ENCODE data around the gene PTPRF. TPM values are rescaled to one million over a fixed set of nuclear protein-coding genes. Genes with fewer than 3 reads are reported as not detected.
"Not testable (repeated sequence)": the region's sequence is repeated elsewhere in the genome, so short reads cannot be mapped to it uniquely, and the experiment has no call there.

The PTPRF gene
- total and polyA plus RNA-seq, 4 donors: 41.2 to 241 (median 85.6) TPM

DNA sequence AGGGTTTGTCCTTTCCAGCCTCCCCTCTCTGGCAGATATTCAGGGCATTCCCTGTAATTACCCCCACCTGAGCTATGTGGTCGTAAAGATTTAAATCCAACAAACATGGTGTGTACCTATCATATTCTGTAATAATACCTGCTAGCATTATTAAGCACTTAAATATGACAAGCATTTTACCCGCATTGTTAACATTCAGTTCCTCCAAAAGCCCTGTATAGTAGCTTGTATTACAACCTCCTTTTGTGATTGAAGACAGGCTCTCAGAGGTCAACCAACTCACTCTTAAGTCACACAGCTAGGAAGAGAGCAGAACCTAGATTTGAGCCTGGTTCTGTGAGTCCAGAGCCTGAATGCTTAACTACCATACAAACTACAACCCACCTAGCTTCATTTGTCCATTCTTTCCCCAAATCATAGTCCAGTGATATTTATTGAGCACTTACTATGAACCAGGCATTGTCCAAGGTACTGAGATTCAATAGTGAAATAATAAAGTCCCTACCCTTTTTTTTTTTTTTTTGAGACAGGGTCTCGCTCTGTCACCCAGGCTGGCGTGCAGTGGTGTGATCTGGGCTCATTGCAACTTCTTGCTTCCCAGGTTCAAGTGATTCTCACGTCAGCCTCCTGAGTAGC is 105.4 kb downstream of the PTPRF start:
- no peak overlapping the region for H3K9ac ChIP-seq (ENCODE audit: low read depth in 1 of 2, low read length in 2 of 2)
- H3K27ac ChIP-seq (ENCODE audit: low read depth in 1 of 2, low read length in 2 of 2): no peak overlapping the region
- WGBS: 85% methylated on average over 5 of the region's 5 CpGs
- no peaks in the 10 kb centered on the region for H3K27me3 ChIP-seq (ENCODE audit: control insufficient read depth in 4 of 4, insufficient read depth in 4 of 4, low read length in 3 of 4)
- TF ChIP-seq, protein P1, sequence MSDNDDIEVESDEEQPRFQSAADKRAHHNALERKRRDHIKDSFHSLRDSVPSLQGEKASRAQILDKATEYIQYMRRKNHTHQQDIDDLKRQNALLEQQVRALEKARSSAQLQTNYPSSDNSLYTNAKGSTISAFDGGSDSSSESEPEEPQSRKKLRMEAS (IDR thresholded peaks at IDR 0.05): no peak
- TF ChIP-seq, protein P2, sequence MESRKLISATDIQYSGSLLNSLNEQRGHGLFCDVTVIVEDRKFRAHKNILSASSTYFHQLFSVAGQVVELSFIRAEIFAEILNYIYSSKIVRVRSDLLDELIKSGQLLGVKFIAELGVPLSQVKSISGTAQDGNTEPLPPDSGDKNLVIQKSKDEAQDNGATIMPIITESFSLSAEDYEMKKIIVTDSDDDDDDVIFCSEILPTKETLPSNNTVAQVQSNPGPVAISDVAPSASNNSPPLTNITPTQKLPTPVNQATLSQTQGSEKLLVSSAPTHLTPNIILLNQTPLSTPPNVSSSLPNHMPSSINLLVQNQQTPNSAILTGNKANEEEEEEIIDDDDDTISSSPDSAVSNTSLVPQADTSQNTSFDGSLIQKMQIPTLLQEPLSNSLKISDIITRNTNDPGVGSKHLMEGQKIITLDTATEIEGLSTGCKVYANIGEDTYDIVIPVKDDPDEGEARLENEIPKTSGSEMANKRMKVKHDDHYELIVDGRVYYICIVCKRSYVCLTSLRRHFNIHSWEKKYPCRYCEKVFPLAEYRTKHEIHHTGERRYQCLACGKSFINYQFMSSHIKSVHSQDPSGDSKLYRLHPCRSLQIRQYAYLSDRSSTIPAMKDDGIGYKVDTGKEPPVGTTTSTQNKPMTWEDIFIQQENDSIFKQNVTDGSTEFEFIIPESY (IDR thresholded peaks at IDR 0.05): no peak
- TF ChIP-seq YY1 (IDR thresholded peaks at IDR 0.05) (no peak), HNF4G (IDR thresholded peaks at IDR 0.05) (no peak), HNF4A (conservative IDR thresholded peaks at IDR 0.05) (no peak), JUND (IDR thresholded peaks at IDR 0.05) (no peak), EGR1 (IDR thresholded peaks at IDR 0.05; ENCODE audit: low read depth in 2 of 2) (no peak)
- TF ChIP-seq, protein P3, sequence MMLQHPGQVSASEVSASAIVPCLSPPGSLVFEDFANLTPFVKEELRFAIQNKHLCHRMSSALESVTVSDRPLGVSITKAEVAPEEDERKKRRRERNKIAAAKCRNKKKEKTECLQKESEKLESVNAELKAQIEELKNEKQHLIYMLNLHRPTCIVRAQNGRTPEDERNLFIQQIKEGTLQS (IDR thresholded peaks at IDR 0.05): no peak
- peaks cover 0 to 4% (median 0%) of the 10 kb centered on the region in 4 donors for H3K4me1 ChIP-seq (ENCODE audit: control insufficient read depth in 4 of 4, insufficient read depth in 4 of 4, low read length in 3 of 4)
- H3K9me3 ChIP-seq (ENCODE audit: control insufficient read depth in 4 of 4, low read length in 3 of 4): no peaks in the 10 kb centered on the region
- DNase-seq (ENCODE audit: low spot score): no peak
- H3K4me3 ChIP-seq (ENCODE audit: low read depth in 1 of 3, low read length in 3 of 3): no peak overlapping the region
- H3K36me3 ChIP-seq (ENCODE audit: control insufficient read depth in 4 of 4, insufficient read depth in 3 of 4, low read depth in 1 of 4, low read length in 3 of 4): no peaks in the 10 kb centered on the region

DNA sequence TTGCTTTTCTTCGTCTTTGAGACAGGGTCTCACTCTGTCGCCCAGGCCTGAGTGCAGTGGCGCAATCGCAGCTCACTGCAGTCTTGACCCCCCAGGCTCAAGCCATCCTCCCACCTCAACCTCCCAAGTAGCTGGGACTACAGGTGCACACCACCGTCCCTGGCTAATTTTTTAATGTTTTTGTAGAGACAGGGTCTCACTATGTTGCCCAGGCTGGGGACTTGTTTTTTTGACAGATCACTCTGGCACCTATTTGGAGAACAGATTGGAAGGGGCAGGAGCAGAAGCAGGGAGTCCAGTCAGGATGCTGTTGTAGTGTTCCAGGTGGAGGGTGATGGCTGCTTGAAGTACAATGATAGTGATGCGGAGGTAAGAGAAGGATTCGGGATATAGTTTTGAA is 106.6 kb downstream of the PTPRF start:
- Histone ChIP-seq H3K9me3 (ENCODE audit: control insufficient read depth in 4 of 4, low read length in 3 of 4) (no peaks in the 10 kb centered on the region), H3K36me3 (ENCODE audit: control insufficient read depth in 4 of 4, insufficient read depth in 3 of 4, low read depth in 1 of 4, low read length in 3 of 4) (no peaks in the 10 kb centered on the region), H3K4me3 (ENCODE audit: low read depth in 1 of 3, low read length in 3 of 3) (no peak overlapping the region), H3K9ac (ENCODE audit: low read depth in 1 of 2, low read length in 2 of 2) (no peak overlapping the region), H3K27me3 (ENCODE audit: control insufficient read depth in 4 of 4, insufficient read depth in 4 of 4, low read length in 3 of 4) (no peaks in the 10 kb centered on the region), H3K27ac (ENCODE audit: low read depth in 1 of 2, low read length in 2 of 2) (no peak overlapping the region), H3K4me1 (ENCODE audit: control insufficient read depth in 4 of 4, insufficient read depth in 4 of 4, low read length in 3 of 4) (peaks cover 0 to under 1% (median 0%) of the 10 kb centered on the region in 4 donors)
- no peak for DNase-seq (ENCODE audit: low spot score)
- TF ChIP-seq GABPA (IDR thresholded peaks at IDR 0.05 in 1 of 2, conservative IDR thresholded peaks at IDR 0.05 in 1 of 2) (no peak), SP1 (IDR thresholded peaks at IDR 0.05) (no peak), YY1 (IDR thresholded peaks at IDR 0.05) (no peak), EGR1 (IDR thresholded peaks at IDR 0.05; ENCODE audit: low read depth in 2 of 2) (no peak)
- TF ChIP-seq, protein P1 (IDR thresholded peaks at IDR 0.05): no peak
- TF ChIP-seq, protein P4, sequence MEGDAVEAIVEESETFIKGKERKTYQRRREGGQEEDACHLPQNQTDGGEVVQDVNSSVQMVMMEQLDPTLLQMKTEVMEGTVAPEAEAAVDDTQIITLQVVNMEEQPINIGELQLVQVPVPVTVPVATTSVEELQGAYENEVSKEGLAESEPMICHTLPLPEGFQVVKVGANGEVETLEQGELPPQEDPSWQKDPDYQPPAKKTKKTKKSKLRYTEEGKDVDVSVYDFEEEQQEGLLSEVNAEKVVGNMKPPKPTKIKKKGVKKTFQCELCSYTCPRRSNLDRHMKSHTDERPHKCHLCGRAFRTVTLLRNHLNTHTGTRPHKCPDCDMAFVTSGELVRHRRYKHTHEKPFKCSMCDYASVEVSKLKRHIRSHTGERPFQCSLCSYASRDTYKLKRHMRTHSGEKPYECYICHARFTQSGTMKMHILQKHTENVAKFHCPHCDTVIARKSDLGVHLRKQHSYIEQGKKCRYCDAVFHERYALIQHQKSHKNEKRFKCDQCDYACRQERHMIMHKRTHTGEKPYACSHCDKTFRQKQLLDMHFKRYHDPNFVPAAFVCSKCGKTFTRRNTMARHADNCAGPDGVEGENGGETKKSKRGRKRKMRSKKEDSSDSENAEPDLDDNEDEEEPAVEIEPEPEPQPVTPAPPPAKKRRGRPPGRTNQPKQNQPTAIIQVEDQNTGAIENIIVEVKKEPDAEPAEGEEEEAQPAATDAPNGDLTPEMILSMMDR (IDR thresholded peaks at IDR 0.05; ENCODE audit: low read depth, low read length, missing input control): no peak
- TF ChIP-seq, protein P5, sequence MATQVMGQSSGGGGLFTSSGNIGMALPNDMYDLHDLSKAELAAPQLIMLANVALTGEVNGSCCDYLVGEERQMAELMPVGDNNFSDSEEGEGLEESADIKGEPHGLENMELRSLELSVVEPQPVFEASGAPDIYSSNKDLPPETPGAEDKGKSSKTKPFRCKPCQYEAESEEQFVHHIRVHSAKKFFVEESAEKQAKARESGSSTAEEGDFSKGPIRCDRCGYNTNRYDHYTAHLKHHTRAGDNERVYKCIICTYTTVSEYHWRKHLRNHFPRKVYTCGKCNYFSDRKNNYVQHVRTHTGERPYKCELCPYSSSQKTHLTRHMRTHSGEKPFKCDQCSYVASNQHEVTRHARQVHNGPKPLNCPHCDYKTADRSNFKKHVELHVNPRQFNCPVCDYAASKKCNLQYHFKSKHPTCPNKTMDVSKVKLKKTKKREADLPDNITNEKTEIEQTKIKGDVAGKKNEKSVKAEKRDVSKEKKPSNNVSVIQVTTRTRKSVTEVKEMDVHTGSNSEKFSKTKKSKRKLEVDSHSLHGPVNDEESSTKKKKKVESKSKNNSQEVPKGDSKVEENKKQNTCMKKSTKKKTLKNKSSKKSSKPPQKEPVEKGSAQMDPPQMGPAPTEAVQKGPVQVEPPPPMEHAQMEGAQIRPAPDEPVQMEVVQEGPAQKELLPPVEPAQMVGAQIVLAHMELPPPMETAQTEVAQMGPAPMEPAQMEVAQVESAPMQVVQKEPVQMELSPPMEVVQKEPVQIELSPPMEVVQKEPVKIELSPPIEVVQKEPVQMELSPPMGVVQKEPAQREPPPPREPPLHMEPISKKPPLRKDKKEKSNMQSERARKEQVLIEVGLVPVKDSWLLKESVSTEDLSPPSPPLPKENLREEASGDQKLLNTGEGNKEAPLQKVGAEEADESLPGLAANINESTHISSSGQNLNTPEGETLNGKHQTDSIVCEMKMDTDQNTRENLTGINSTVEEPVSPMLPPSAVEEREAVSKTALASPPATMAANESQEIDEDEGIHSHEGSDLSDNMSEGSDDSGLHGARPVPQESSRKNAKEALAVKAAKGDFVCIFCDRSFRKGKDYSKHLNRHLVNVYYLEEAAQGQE (IDR thresholded peaks at IDR 0.05): no peak
- 94% methylated on average over 7 of the region's 7 CpGs for WGBS

DNA sequence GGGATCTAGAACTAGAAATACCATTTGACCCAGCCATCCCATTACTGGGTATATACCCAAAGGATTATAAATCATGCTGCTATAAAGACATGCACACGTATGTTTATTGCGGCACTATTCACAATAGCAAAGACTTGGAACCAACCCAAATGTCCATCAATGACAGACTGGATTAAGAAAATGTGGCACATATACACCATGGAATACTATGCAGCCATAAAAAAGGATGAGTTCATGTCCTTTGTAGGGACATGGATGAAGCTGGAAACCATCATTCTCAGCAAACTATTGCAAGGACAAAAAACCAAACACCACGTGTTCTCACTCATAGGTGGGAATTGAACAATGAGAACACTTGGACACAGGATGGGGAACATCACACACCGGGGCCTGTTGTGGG is 107.7 kb downstream of the PTPRF start:
- H3K9me3 ChIP-seq (ENCODE audit: control insufficient read depth in 4 of 4, low read length in 3 of 4); DNase-seq (ENCODE audit: low spot score); H3K27ac ChIP-seq (ENCODE audit: low read depth in 1 of 2, low read length in 2 of 2); H3K9ac ChIP-seq (ENCODE audit: low read depth in 1 of 2, low read length in 2 of 2); H3K4me3 ChIP-seq (ENCODE audit: low read depth in 1 of 3, low read length in 3 of 3); H3K36me3 ChIP-seq (ENCODE audit: control insufficient read depth in 4 of 4, insufficient read depth in 3 of 4, low read depth in 1 of 4, low read length in 3 of 4); H3K4me1 ChIP-seq (ENCODE audit: control insufficient read depth in 4 of 4, insufficient read depth in 4 of 4, low read length in 3 of 4); H3K27me3 ChIP-seq (ENCODE audit: control insufficient read depth in 4 of 4, insufficient read depth in 4 of 4, low read length in 3 of 4): not testable (repeated sequence)
- WGBS: 95% methylated on average over 4 of the region's 4 CpGs
